ENCODE measurements around the gene SKA3.

The SKA3 gene

GRCh38 chr13:21117104-21117809 lies 59.1 kb downstream of the SKA3 start:
- DNase-seq = no peak
- no peak overlapping the region for H3K27ac Mint-ChIP-seq
- H3K36me3 Mint-ChIP-seq = no peaks in the 10 kb centered on the region
- CTCF ChIA-PET = no interaction called here
- no peak overlapping the region for H3K4me3 Mint-ChIP-seq
- no peaks in the 10 kb centered on the region for H3K9me3 Mint-ChIP-seq
- H3K27me3 Mint-ChIP-seq = no peaks in the 10 kb centered on the region
- H3K4me1 Mint-ChIP-seq = no peaks in the 10 kb centered on the region

DNA sequence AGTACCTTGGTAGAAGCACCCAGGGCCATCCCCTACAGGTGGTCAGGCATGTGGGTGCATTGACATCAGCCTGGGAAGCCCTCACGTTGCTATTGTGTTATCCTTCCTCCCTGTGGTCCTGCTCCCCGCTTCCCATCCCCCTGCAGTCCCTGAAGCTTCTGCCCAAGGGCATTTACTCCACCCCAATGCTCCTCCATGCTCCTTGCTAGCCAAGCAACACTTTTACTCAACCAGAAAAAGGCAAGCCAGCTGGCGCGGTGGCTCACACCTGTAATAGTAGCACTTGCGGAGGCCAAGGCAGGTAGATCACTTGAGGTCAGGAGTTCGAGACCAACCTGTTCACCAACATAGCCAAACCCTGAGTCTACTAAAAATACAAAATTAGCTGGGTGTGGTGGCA lies 60.2 kb downstream of the SKA3 start:
- Mint-ChIP-seq H3K9me3 (no peaks in the 10 kb centered on the region), H3K4me3 (no peak overlapping the region), H3K27ac (no peak overlapping the region), H3K4me1 (no peaks in the 10 kb centered on the region), H3K27me3 (no peaks in the 10 kb centered on the region), H3K36me3 (no peaks in the 10 kb centered on the region)
- no peak for DNase-seq
- CTCF ChIA-PET = no interaction called here

GRCh38 chr13:21115231-21115630 lies 61.1 kb downstream of the SKA3 start:
- DNase-seq = no peak
- Mint-ChIP-seq H3K4me3 (no peak overlapping the region), H3K36me3 (no peaks in the 10 kb centered on the region), H3K4me1 (peaks cover 2% of the 10 kb centered on the region), H3K27ac (no peak overlapping the region), H3K9me3 (no peaks in the 10 kb centered on the region), H3K27me3 (no peaks in the 10 kb centered on the region)
- CTCF ChIA-PET = no interaction called here

DNA sequence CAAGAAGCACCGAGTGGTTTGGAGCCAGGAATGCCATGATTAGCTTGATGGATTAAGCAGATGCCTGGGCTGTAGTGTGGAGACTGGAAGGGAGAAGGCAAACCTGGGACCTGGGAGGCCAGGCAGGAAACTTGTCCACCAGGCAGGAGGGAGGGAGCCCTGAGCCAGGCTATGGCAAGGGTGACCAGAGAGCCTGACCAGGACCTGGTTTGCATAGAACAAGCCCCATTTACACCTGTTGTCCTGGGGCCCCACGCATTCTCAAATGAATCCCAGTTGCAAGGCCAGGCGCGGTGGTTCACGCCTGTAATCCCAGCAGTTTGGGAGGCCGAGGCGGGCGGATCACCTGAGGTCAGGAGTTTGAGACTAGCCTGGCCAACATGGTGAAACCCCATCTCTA lies 64.8 kb downstream of the SKA3 start:
- Mint-ChIP-seq H3K4me3 (no peak overlapping the region), H3K27ac (no peak overlapping the region), H3K36me3 (no peaks in the 10 kb centered on the region), H3K27me3 (no peaks in the 10 kb centered on the region), H3K4me1 (peaks cover 2% of the 10 kb centered on the region), H3K9me3 (no peaks in the 10 kb centered on the region)
- no peak for DNase-seq
- CTCF ChIA-PET = interaction anchor here (0.6 to 1.2 kb wide), 8 partner anchors 10 to 306 kb away, joined by 3 to 5 read pairs (median 3); no protein-coding TSS in a partner anchor

- Mint-ChIP-seq H3K36me3 (no peaks in the 10 kb centered on the region), H3K4me3 (no peak overlapping the region), H3K27me3 (no peaks in the 10 kb centered on the region), H3K27ac (no peak overlapping the region), H3K9me3 (no peaks in the 10 kb centered on the region), H3K4me1 (peaks cover 2% of the 10 kb centered on the region)
- CTCF ChIA-PET = interaction anchor here (0.6 to 1.3 kb wide), 3 partner anchors 20 to 71 kb away, joined by 3 read pairs; no protein-coding TSS in a partner anchor
- no peak for DNase-seq
Observed at GRCh38 chr13:21109168-21109567, 67.2 kb downstream of the SKA3 start.

DNA sequence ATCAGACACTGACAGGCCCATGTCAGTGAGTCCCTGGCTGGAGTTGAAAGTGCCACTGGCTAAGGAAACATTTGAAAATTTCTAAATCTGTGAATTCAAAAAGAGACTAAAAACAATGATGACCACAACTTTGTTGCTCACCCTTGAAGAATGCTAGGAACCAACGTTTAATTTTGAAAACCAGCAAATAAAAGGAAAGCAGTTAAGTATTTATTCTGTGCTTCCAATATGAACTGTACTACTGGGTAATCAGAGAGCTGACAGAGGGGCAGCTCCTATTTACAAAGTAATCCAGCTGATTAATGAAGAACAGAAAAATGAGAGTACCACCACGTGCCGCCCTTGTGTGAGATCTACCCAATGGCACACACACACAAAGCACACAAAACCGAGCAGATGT lies 70.3 kb downstream of the SKA3 start:
- Mint-ChIP-seq H3K9me3 (no peaks in the 10 kb centered on the region), H3K36me3 (no peaks in the 10 kb centered on the region), H3K27ac (no peak overlapping the region), H3K4me3 (no peak overlapping the region), H3K4me1 (peaks cover 2% of the 10 kb centered on the region), H3K27me3 (no peaks in the 10 kb centered on the region)
- no peak for DNase-seq
- CTCF ChIA-PET = no interaction called here

GRCh38 chr13:21104199-21105019 lies 71.9 kb downstream of the SKA3 start:
- Mint-ChIP-seq H3K9me3 (no peaks in the 10 kb centered on the region), H3K27ac (no peak overlapping the region), H3K4me3 (no peak overlapping the region), H3K4me1 (no peaks in the 10 kb centered on the region), H3K27me3 (no peaks in the 10 kb centered on the region), H3K36me3 (no peaks in the 10 kb centered on the region)
- no peak for DNase-seq
- CTCF ChIA-PET = no interaction called here
